ENCODE data around the gene ZNF580.

GRCh38 chr19:55683449-55684261 lies 42.9 kb downstream of the ZNF580 start:
- TF ChIP-seq CTCF (conservative IDR thresholded peaks at IDR 0.05; ENCODE audit: low read length) (no peak), EZH2phosphoT487 (IDR thresholded peaks at IDR 0.05; ENCODE audit: borderline replicate concordance) (no peak)

All from Loucy (cell line).